ENCODE data around the gene SEC14L6. TPM values are rescaled to one million over a fixed set of nuclear protein-coding genes. Genes with fewer than 3 reads are reported as not detected.
"Not testable (repeated sequence)": the region's sequence is repeated elsewhere in the genome, so short reads cannot be mapped to it uniquely, and the experiment has no call there.

Gene SEC14L6
- total RNA-seq = 0.04 TPM in 1 of 2 replicates, not detected in the other

GRCh38 chr22:30546616-30547015 is at the start of gene SEC14L6:
SEC14L6 (minus strand) TSS chr22:30546741; CDS start chr22:30546682, 59 bp downstream.
- DNase-seq (ENCODE audit: low read depth, low spot score) = no peak

DNA sequence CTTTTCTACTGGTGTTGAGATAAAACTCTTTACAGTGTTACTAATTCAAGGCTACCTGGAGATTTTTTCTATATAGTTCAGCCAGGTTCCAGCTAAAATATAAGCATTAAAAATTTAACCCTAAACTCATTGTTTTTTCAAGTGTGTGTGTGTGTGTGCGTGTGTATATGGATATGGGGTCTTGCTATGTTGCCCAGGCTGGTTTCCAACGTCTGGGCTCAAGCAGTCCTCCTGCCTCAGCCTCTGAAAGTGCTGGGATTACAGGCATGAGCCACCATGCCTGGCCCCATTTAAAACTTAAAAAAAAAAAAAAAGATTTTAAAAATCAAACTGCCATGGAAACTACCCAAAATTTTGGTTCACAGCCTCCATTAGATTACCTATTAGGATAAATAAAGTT is 49.7 kb upstream of the SEC14L6 start:
- no peak for DNase-seq (ENCODE audit: low read depth, low spot score)

DNA sequence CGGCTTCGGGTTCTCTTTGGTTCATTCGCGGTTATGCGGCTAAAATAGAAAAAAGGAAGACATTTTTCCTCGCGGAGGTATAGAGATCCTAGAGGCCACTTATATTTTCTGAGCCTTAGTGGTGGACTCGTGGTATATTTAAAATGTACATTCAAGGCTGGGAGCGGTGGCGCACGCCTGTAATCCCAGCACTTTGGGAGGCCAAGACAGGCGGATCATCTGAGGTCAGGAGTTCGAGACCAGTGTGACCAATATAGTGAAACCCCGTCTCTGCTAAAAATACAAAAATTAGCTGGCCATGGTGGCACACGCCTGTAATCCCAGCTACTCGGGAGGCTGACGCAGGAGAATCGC is 45.8 kb upstream of the SEC14L6 start:
- not testable (repeated sequence) for DNase-seq (ENCODE audit: low read depth, low spot score)

DNA sequence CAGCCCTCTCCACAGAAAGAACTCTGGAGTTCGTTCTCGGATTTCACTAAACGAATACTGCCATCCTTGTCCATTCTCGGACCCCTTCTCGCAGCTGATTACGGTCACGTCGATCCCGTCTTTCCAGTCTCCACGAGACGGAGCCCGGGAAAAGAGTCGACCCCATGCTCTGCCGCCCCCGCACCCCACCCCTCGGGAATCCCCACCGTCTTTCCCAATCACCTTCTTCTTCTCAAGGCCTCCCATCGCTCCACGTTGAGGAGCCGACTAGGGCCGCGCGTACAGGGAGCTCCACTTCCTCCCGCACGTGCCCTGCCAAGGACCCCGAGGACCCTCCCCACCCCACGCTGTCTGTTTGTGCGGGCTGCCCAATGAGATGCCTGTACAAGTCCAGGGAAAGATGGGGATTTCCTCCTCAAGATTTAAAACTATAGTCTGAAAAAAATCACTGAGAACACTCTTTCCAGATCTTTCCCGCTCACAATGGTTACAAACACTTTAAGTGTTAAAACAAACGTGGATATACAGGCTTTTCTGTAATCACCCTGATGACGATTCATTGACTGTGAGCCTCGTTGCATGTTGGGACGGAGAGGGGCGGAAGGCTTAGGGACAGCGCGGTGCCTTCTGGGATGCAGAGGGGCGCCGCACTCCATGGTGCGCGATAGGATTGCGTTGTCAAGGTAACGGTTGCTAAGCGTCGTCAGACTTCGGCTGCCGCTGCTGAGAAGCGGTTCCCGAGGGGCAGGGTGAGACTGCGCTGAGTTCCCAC is 45.2 kb upstream of the SEC14L6 start, which contains the start of gene PES1:
TSS of gene PES1 (minus strand) at position 323 of the 772 bp plus-strand sequence. CDS start at position 246, 77 bp downstream.
- peak; percentile 98 for DNase-seq (ENCODE audit: low read depth, low spot score)

GRCh38 chr22:30591191-30591587 is 44.6 kb upstream of the SEC14L6 start:
- no peak for DNase-seq (ENCODE audit: low read depth, low spot score)

- no peak for DNase-seq (ENCODE audit: low read depth, low spot score)
Observed at GRCh38 chr22:30586414-30586813, 39.9 kb upstream of the SEC14L6 start.

DNA sequence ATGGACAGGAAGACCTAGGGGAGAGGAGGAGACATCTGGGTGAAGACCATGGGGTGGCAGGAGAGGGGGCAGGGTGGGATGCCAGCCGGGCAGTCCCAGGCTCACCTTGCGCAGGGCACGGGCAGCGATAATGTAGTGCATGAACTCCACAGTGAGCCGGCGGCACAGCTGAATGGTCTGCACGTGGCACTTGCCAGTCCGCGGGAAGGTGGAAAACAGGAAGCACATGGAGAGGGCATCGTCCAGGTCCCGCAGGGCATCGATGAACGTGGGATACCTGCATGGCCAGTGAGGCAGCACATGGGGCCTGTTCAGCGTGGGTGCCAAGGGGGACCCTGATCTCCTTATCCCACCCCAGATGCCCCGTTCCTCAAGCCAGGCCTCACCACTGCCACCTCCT is 37.9 kb upstream of the SEC14L6 start:
- DNase-seq (ENCODE audit: low read depth, low spot score) = no peak

GRCh38 chr22:30582788-30583545 is 36.4 kb upstream of the SEC14L6 start:
- DNase-seq (ENCODE audit: low read depth, low spot score) = no peak

DNA sequence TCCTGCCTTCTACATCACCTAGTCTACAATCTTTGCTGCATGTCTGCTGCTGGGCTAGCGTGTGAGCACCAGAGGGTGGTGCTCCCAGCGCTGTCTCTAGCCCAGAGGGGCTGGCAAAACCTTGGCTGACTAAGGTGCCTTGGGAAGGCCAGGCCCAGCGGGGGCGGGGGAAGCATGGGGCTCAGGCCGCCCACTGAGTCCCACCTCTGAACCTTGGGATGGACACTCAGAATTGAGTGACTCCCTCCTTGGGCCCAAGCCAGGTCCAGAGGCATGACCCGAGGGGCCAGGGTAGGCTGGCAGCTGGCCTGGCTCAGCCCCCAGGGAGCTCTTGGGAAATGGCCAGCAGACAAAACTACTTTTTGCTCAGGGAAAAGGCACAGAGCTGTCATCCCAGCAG is 35.5 kb upstream of the SEC14L6 start:
- DNase-seq (ENCODE audit: low read depth, low spot score) = no peak

DNA sequence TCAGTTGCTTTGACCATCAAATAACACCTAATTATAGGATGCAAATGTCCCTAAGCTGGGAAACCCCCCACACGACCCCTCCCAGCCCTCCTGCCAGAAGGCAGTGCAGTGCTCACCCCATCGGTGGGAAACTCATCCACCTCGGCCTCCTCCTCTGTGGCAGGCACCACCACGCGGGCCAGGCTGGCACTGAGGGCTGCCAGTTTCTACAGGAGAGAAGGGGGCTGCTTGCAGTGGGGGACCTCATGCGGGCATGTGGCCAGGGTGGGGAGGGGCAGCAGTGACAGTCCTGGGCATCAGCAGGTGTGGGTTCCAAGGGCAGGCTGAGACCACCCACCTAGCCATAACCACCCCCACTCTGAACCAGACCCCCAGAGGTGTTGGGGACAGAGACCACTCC is 34.4 kb upstream of the SEC14L6 start:
- DNase-seq (ENCODE audit: low read depth, low spot score) = no peak

- no peak for DNase-seq (ENCODE audit: low read depth, low spot score)
Observed at GRCh38 chr22:30578481-30578880, 31.9 kb upstream of the SEC14L6 start.

GRCh38 chr22:30575859-30576258 is 29.3 kb upstream of the SEC14L6 start:
- DNase-seq (ENCODE audit: low read depth, low spot score) = no peak

GRCh38 chr22:30574997-30575671 is 28.6 kb upstream of the SEC14L6 start:
- DNase-seq (ENCODE audit: low read depth, low spot score) = no peak

GRCh38 chr22:30574095-30574981 is 27.8 kb upstream of the SEC14L6 start, which contains the start of gene GAL3ST1:
GAL3ST1 (minus strand) TSS chr22:30574665; CDS start chr22:30557392, 17,273 bp downstream.
- no peak for DNase-seq (ENCODE audit: low read depth, low spot score)

GRCh38 chr22:30573594-30574094 is 27.1 kb upstream of the SEC14L6 start:
- DNase-seq (ENCODE audit: low read depth, low spot score) = no peak

GRCh38 chr22:30572840-30573593 is 26.5 kb upstream of the SEC14L6 start:
- DNase-seq (ENCODE audit: low read depth, low spot score) = no peak

GRCh38 chr22:30572210-30572609 is 25.7 kb upstream of the SEC14L6 start:
- DNase-seq (ENCODE audit: low read depth, low spot score) = no peak

DNA sequence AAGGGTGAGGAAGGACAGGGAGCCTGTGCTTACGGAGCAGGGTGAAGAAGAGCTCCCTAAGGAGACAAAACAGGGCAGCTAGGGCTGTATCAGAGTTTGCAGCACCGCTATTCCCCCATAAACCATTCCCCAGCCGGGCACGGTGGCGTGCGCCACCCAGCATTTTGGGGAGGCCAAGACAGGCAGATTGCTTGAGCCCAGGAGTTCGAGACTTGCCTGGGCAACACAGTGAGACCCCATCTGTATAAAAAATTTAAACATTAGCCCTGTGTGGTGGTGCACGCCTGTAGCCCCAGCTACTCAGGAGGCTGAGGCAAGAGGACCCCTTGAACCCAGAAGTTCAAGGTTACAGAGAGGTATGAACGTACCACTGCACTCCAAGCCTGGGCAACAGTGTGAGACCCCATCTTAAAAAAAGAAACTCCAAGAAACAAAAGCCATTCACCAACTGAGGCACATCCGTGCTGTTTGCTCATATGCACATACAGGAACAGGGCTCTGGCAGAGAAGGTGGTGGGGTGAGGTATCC is 23.2 kb upstream of the SEC14L6 start:
- DNase-seq (ENCODE audit: low read depth, low spot score) = no peak

DNA sequence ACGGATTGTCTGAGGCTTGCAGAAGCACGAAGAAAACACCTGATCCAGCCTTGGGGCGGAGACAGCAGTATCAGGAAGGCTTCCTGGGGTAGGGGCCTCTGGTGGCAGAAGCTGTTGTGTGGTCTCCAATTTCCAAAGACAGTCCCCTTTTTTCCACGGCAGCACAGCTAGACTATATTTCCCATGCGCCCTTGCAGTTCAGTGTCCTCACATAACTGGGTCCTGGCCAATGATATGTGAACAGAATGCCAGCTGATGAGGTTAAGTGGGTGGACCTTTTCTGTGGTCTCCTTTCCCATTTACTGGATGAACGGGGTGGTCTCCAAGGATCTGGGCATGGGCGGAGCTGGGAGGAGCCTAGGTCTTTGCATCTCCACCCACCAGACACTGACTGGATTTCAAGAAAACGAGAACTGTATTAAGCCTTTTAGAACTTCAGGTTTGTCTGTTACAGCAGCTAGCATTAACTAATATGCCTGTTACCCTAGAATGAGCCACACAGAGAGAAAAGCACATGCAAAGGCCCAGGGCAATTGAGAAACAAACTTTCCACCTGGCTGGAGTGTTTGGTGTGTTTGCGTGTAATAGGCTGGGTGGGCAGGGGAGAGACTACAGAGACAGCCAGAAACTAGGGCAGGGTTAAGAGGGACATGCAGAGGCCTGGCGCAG is 21.7 kb upstream of the SEC14L6 start:
- no peak for DNase-seq (ENCODE audit: low read depth, low spot score)

All from pulmonary artery endothelial cell (primary cell).